Dermis microvascular lymphatic vessel endothelial cell (primary cell): Measurements from ENCODE around the gene CPA4. TPM values are rescaled to one million over a fixed set of nuclear protein-coding genes. Genes with fewer than 3 reads are reported as not detected.
A peak's percentile ranks its signal among the peaks of the same experiment; 100 is the strongest.

Experiments
- DNase-seq, 2 donors: peaks; one replicate each; pipeline versions ENCODE4 v3.0.0 to v3.0.0-alpha.2; 2010; ENCODE audit warnings: low read depth in 2 of 2
- total RNA-seq: library from RNA; depleted of rRNA; stranded (reverse); fragments of >200 nt; gene quantifications from 2 replicates; pipeline ENCODE4 v1.2.1, GENCODE V29; 2014

Gene CPA4
- total RNA-seq, 1 donor from 2014 or later, result not detected

GRCh38 chr7:130364451-130364850, 71.5 kb downstream of the CPA4 start:
- DNase-seq, result no peak

DNA sequence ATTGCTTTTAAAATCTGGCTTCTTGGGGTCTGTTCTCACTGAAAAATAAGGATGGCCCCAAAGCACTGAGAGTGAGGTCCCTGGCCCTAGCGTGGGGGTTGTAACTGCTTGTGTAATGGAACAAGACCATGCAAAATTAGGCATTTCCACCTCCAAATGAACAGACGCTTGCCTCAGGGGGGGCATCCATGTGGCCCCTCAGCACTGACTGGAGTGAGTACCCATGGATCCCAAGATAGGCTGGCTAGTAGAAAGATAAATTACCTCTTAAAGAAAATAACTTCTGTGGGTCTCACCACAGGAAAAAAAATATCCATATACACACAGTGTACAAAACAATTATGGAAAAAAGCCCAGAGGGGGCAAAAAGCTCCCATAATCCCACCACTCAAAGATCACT, 72.1 kb downstream of the CPA4 start:
- DNase-seq, result no peak

DNA sequence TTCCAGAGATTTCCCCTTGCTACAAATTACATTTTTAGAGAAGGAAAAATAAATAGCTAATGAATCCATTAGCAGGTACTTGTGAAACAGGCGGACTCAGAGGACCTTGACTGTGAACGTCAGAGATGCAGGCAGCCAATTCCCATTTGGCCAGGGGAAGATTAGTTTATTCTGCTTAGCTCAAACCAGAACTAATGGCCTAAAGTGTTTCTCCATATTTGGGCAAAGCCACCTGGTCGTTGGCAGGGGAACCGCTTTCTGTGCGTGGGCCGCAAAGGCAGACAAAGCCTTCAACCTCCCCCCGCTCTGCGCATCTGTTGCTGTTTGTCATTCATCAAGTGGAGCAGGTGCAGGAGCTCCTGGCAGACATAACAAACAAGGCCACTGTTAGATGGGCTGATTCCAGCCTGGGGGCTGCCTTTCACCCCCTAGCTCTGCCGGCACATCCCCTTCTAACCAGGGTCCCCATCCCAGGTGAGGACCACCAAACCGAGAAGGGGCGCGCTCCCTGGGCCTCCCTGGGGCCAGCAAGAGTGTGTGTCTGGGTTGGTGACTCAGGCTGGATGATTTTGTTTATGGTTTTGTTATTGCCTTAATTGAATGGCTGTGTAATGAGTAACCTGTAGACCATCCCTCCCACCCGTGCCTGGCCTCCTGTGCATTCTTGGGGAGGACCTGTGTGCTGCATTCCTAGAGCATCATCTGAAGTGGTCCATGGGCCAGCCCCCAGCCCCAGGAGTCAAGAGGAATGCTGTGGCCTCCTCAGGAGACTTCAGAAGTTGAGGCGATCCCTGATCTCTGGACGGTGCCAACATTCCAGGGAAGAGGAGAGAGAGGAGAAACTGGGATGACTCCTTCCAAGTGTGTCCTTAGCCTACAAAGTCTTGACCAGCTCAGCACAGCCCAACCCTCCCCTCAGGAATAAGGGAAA, 72.8 kb downstream of the CPA4 start:
- no peak for DNase-seq

- DNase-seq, result no peak
These were observed 73.6 kb downstream of the CPA4 start for GRCh38 chr7:130366564-130366963.

DNA sequence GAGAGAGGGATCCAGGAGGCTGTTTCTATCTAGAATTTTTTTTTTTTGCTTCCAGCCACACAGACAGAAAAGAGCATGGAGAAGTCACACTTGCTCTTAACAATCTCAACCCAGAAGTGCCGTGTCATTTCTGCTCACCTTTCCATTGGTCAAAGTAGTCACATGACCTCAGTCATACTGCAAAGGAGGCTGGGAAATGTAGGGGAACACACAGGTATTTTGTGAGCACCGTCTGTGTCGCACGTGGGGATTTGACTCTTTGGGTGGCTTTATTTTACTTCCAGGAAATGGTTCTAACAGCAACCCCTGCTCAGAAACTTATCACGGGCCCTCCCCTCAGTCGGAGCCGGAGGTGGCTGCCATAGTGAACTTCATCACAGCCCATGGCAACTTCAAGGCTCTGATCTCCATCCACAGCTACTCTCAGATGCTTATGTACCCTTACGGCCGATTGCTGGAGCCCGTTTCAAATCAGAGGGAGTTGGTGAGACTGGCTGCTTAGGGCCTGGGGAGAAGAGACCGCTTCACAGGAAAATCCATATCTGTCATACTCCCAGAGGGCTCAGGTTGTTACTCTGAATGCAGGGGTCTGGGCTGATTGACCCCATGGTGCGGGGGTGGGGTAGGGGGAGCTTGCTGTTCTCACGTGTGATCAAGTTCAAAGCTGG, 74.3 kb downstream of the CPA4 start:
- DNase-seq, result no peak

GRCh38 chr7:130367836-130368746, 75.1 kb downstream of the CPA4 start:
- DNase-seq, result no peak

- DNase-seq, result peak in 1 of 2 donors; percentile 66
These were observed 76.2 kb downstream of the CPA4 start for GRCh38 chr7:130369110-130369711.

DNA sequence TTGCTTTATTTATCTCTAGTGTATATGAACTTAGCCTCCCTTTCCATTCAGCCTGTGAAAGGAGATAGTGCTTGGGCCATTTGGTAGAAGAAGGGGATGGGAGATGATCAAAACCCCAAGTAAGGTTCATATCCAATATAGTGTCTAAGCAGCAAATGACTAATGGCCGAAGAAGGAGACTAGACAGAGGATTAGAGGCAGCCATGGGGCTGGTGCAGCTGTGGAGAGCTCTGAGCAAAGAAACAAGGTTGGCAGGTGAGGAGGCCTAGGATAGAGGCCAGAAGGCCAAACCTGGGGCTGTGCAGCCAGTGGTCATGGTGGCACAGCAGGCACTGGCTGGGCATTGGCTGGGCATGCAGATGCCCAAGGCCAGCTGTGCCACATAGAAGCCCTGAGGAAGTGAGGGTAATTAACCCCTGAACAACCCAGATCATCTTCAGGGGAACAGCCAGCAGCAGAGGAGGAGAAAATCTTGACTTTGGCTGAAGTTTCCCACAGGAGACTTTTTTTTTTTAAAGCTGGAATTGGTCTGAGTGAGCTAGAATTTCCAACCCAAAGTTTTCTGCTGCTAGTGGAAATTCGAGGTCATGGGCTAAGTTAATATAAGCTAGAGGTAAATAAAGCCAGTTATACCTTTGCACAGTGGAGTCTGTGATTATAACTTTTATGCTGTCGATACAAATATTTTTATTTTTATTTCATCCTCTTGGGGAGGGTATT, 77.0 kb downstream of the CPA4 start:
- DNase-seq, result no peak

GRCh38 chr7:130371046-130371445, 78.1 kb downstream of the CPA4 start:
- no peak for DNase-seq

DNA sequence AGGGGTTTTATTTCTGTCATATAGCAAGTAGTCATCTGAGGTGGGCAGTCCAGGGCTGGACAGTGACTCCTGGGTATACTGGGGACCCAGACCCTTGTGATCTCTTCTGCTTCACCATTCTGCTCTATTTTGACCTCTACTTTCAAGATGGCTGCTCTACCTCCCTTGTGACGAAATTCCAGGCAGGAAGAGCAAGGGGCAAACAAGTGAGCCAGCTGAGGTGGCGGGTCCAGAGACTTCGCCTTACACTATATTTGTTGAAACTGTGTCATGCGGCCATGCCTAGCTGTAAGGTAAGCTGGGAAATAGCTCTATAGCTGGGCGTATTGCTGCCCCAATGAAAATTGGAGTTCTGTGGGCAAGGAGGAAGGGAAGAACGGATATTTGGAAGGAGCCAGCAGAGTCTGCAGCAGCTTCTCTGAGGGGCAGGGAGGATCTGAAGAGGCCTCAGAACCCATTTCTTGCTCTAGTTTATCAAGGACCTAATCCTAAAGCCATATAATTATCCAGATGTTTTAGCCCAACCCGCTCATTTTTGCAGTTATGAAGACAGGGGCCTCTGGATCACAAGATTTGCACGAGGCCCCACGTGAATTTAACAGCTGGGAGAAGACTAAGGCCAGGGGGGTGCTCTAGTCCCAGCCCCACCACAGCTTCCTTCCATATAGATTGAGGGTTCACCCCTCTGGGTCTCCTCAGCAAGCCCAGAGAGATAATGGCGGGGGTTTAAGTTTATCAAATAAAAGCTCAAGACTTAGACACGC, 79.6 kb downstream of the CPA4 start:
- DNase-seq, result no peak

Other genes starting within 250 kb of the CPA4 start
- gene ZC3HC1, start 241.8 kb upstream of the CPA4 start, total RNA-seq, result 12.9 and 13.6 TPM in 2 replicates
- 24.8 and 25.0 TPM in 2 replicates for gene KLHDC10, start 222.6 kb upstream of the CPA4 start, total RNA-seq
- gene TMEM209, start 87.8 kb upstream of the CPA4 start, total RNA-seq, result 4.2 and 5.7 TPM in 2 replicates
- gene SSMEM1, start 85.3 kb upstream of the CPA4 start, total RNA-seq, result not detected in 2 replicates
- not detected in 2 replicates for gene CPA2, start 26.3 kb upstream of the CPA4 start, total RNA-seq
- gene CPA5, start 51.7 kb downstream of the CPA4 start, total RNA-seq, result not detected in 2 replicates
- gene CPA1, start 87.3 kb downstream of the CPA4 start, total RNA-seq, result not detected in 2 replicates
- gene CEP41, start 147.9 kb downstream of the CPA4 start, total RNA-seq, result 3.3 TPM in 2 replicates
- 0.64 and 1.4 TPM in 2 replicates for gene MEST, start 198.9 kb downstream of the CPA4 start, total RNA-seq